Activated naive CD8-positive, alpha-beta T cell (primary cell): ENCODE measurements around the gene SLC27A5.
"Not testable (repeated sequence)": the region's sequence is repeated elsewhere in the genome, so short reads cannot be mapped to it uniquely, and the experiment has no call there.

ENCODE experiments used
- H3K27ac Mint-ChIP-seq: one replicate; pipeline ENCODE4 v1.8.0; 2021; ENCODE audit warnings: mixed read lengths
- H3K27me3 Mint-ChIP-seq: one replicate; pipeline ENCODE4 v1.8.0; 2021; ENCODE audit warnings: mixed read lengths
- H3K36me3 Mint-ChIP-seq: one replicate; pipeline ENCODE4 v1.8.0; 2021; ENCODE audit warnings: mixed read lengths
- H3K4me1 Mint-ChIP-seq: one replicate; pipeline ENCODE4 v1.8.0; 2021; ENCODE audit warnings: low read depth, mixed read lengths
- H3K4me3 Mint-ChIP-seq: one replicate; pipeline ENCODE4 v1.8.0; 2021; ENCODE audit warnings: mild to moderate bottlenecking, mixed read lengths
- H3K9me3 Mint-ChIP-seq: one replicate; pipeline ENCODE4 v1.8.0; 2021; ENCODE audit warnings: low read depth, mixed read lengths

Gene SLC27A5

GRCh38 chr19:58476498-58477015, 35.2 kb downstream of the SLC27A5 start:
- H3K36me3 Mint-ChIP-seq: peaks cover 2% of the 10 kb centered on the region
- H3K4me3 Mint-ChIP-seq: peak overlapping the region; percentile 92
- H3K27ac Mint-ChIP-seq: peak overlapping the region; percentile 94
- no peaks in the 10 kb centered on the region for H3K9me3 Mint-ChIP-seq
- no peaks in the 10 kb centered on the region for H3K27me3 Mint-ChIP-seq
- peaks cover 11% of the 10 kb centered on the region for H3K4me1 Mint-ChIP-seq

GRCh38 chr19:58475714-58476497, 35.9 kb downstream of the SLC27A5 start, which contains the start of gene ZNF446:
ZNF446 (plus strand) TSS chr19:58476352; CDS start chr19:58477219, 867 bp downstream.
- peak within 1 kb of the TSS; percentile 95 for H3K27ac Mint-ChIP-seq
- peak within 1 kb of the TSS; percentile 92 for H3K4me3 Mint-ChIP-seq
- peaks cover 11% of the 10 kb centered on the region for H3K4me1 Mint-ChIP-seq
- H3K9me3 Mint-ChIP-seq: no peaks in the 10 kb centered on the region
- H3K36me3 Mint-ChIP-seq: peaks cover 2% of the 10 kb centered on the region
- H3K27me3 Mint-ChIP-seq: no peaks in the 10 kb centered on the region

DNA sequence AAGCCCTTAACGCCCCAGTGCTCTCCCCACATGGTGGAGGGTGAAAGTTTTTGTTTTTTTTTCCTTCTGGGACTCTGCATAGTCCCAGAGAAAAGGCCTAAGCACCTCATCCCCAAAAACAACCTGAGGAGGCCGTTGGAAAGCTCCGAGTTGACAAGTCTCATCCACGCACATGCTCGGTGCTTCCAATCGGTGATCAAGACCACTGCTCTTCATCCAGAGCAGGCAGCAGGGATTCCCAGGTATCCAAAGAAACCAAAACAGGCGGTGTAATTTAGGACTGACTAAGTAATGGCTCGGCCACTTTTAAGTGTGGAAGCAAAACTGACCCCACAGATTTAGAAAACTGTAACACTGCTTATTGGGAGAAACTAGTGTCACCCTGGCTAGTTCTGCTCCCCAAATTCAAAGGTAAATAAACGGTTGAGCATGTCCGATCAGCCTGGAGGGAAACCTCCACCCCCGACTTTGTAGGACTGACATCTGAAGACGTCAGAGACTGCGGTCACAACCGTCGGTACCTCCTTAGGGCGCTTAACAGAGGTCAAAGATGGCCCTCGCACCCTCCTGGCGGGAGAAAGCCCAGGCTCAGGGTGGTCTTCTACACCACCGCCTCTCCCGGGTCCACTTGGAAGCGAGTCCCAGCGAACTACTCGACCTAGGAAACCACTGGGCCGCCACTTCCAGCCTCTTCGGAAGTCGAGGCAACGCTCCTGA, 36.6 kb downstream of the SLC27A5 start:
- Mint-ChIP-seq H3K9me3 (no peaks in the 10 kb centered on the region), H3K4me1 (peaks cover 11% of the 10 kb centered on the region), H3K27me3 (no peaks in the 10 kb centered on the region), H3K4me3 (peak overlapping the region; percentile 92), H3K27ac (peak overlapping the region; percentile 95), H3K36me3 (peaks cover 2% of the 10 kb centered on the region)

- peaks cover 11% of the 10 kb centered on the region for H3K4me1 Mint-ChIP-seq
- H3K36me3 Mint-ChIP-seq: peaks cover 2% of the 10 kb centered on the region
- H3K27me3 Mint-ChIP-seq: no peaks in the 10 kb centered on the region
- no peaks in the 10 kb centered on the region for H3K9me3 Mint-ChIP-seq
- H3K27ac Mint-ChIP-seq: peak overlapping the region; percentile 7
- peak overlapping the region; percentile 46 for H3K4me3 Mint-ChIP-seq
Observed at GRCh38 chr19:58474291-58474996, 37.3 kb downstream of the SLC27A5 start.

DNA sequence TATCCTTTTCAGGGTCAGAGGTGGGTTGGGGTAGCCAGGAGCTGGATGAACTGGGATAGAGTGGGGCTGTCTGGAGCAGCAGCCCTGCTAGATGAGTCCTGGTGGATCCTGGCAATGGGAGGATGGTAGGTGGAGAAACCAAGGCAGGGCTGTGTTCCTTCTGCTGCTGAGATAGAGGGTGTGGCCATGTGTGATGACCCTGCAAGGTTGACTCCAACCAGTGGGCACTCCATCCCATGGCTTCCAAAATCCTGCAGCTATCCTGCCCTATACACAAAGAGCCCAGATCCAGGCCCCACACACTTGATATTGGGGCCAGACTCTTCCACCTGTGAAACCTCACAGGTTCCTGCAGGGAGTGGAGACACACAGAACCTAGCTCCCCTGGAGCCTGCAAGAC, 38.0 kb downstream of the SLC27A5 start:
- Mint-ChIP-seq H3K27me3 (no peaks in the 10 kb centered on the region), H3K4me1 (peaks cover 16% of the 10 kb centered on the region), H3K36me3 (no peaks in the 10 kb centered on the region), H3K4me3 (peak overlapping the region; percentile 46), H3K27ac (no peak overlapping the region), H3K9me3 (no peaks in the 10 kb centered on the region)

DNA sequence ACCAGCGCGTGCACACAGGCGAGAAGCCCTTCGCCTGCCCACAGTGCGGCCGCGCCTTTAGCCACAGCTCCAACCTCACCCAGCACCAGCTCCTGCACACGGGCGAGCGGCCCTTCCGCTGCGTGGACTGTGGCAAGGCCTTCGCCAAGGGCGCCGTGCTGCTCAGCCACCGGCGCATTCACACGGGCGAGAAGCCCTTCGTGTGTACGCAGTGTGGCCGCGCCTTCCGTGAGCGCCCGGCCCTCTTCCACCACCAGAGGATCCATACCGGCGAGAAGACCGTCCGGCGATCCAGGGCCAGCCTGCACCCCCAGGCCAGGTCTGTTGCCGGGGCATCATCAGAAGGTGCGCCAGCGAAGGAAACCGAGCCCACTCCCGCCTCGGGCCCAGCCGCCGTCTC, 40.1 kb downstream of the SLC27A5 start:
- Mint-ChIP-seq H3K27me3 (no peaks in the 10 kb centered on the region), H3K4me3 (no peak overlapping the region), H3K4me1 (peaks cover 26% of the 10 kb centered on the region), H3K27ac (no peak overlapping the region), H3K9me3 (no peaks in the 10 kb centered on the region), H3K36me3 (no peaks in the 10 kb centered on the region)

DNA sequence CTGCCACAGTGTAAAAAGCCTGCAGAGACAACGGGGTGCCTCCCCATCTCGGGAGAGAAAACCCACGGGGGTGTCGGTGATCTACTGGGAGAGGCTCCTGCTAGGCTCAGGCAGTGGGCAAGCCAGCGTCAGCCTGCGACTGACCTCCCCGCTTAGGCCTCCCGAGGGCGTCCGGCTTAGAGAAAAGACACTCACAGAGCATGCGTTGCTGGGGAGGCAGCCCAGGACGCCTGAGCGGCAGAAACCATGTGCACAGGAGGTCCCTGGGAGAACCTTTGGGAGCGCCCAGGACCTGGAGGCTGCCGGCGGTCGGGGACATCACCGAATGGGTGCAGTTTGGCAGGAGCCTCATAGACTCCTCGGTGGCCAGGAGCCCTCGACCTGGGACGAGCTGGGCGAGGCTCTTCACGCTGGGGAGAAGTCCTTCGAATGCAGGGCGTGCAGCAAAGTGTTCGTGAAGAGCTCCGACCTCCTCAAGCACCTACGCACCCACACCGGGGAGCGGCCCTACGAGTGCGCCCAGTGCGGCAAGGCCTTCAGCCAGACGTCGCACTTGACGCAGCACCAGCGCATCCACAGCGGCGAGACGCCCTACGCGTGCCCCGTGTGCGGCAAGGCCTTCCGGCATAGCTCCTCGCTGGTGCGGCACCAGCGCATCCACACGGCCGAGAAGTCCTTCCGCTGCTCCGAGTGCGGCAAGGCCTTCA, 40.8 kb downstream of the SLC27A5 start:
- H3K4me3 Mint-ChIP-seq, H3K27ac Mint-ChIP-seq, H3K9me3 Mint-ChIP-seq, H3K27me3 Mint-ChIP-seq, H3K36me3 Mint-ChIP-seq: not testable (repeated sequence)
- H3K4me1 Mint-ChIP-seq: peaks cover 25% of the 10 kb centered on the region

- H3K4me3 Mint-ChIP-seq: peak overlapping the region; percentile 90
Observed at GRCh38 chr19:58469241-58470013, 42.4 kb downstream of the SLC27A5 start.

DNA sequence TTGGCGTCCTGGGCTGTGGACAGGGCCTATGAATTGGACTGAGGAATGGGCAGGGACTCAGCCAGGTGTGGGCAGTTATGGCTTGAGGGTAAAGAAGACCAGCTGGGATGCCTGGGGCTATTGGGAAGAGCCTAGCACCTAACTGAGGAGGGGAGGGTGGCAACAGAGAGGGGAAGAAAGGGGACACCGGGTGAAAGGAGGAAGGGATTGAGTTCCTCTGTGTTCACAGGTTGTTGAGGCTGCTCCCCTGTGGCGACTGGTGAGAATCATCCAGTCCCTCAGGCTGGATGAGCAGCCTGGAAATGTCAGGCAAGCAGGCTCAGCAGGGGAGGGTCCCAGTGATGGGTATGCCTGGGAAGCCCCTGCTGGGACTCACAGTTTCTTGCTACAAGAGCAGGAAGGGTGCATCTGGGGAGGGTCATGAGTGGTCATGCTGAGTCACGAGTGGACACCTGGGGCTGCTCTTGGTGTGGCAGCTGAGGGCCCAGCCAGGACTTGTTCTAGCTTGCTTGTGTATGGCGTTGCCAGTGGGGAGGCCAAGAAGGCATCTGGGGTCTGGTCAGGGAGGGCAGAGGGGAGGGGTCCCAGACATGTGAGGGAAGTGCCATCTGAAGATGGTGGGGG, 43.5 kb downstream of the SLC27A5 start:
- Mint-ChIP-seq H3K9me3 (no peaks in the 10 kb centered on the region), H3K4me3 (peak overlapping the region; percentile 90), H3K4me1 (peaks cover 21% of the 10 kb centered on the region), H3K36me3 (no peaks in the 10 kb centered on the region), H3K27me3 (no peaks in the 10 kb centered on the region), H3K27ac (peak overlapping the region; percentile 76)

More at GRCh38 chr19:58469241-58470013, 42.4 kb downstream of the SLC27A5 start:
- H3K4me1 Mint-ChIP-seq: peaks cover 21% of the 10 kb centered on the region
- H3K27ac Mint-ChIP-seq: no peak overlapping the region
- no peaks in the 10 kb centered on the region for H3K36me3 Mint-ChIP-seq
- H3K27me3 Mint-ChIP-seq: no peaks in the 10 kb centered on the region
- H3K9me3 Mint-ChIP-seq: no peaks in the 10 kb centered on the region

- peak within 1 kb of the TSS; percentile 76 for H3K27ac Mint-ChIP-seq
- peaks cover 21% of the 10 kb centered on the region for H3K4me1 Mint-ChIP-seq
- H3K36me3 Mint-ChIP-seq: no peaks in the 10 kb centered on the region
- H3K27me3 Mint-ChIP-seq: no peaks in the 10 kb centered on the region
- peak within 1 kb of the TSS; percentile 90 for H3K4me3 Mint-ChIP-seq
- no peaks in the 10 kb centered on the region for H3K9me3 Mint-ChIP-seq
Observed at GRCh38 chr19:58466760-58467589, 44.8 kb downstream of the SLC27A5 start, which contains the start of gene ZNF324. ZNF324 (plus strand) TSS chr19:58467080; CDS start chr19:58469186, 2,106 bp downstream.

GRCh38 chr19:58466089-58466759, 45.6 kb downstream of the SLC27A5 start:
- peak overlapping the region; percentile 90 for H3K4me3 Mint-ChIP-seq
- peaks cover 21% of the 10 kb centered on the region for H3K4me1 Mint-ChIP-seq
- H3K9me3 Mint-ChIP-seq: no peaks in the 10 kb centered on the region
- H3K27ac Mint-ChIP-seq: no peak overlapping the region
- H3K36me3 Mint-ChIP-seq: no peaks in the 10 kb centered on the region
- no peaks in the 10 kb centered on the region for H3K27me3 Mint-ChIP-seq

GRCh38 chr19:58460039-58460438, 51.8 kb downstream of the SLC27A5 start:
- Mint-ChIP-seq H3K36me3 (peaks cover 6% of the 10 kb centered on the region), H3K9me3 (no peaks in the 10 kb centered on the region), H3K4me1 (no peaks in the 10 kb centered on the region), H3K27ac (no peak overlapping the region), H3K4me3 (no peak overlapping the region), H3K27me3 (no peaks in the 10 kb centered on the region)
